ENCODE measurements around the gene ARHGAP45.
A peak's percentile ranks its signal among the peaks of the same experiment; 100 is the strongest.

DNA sequence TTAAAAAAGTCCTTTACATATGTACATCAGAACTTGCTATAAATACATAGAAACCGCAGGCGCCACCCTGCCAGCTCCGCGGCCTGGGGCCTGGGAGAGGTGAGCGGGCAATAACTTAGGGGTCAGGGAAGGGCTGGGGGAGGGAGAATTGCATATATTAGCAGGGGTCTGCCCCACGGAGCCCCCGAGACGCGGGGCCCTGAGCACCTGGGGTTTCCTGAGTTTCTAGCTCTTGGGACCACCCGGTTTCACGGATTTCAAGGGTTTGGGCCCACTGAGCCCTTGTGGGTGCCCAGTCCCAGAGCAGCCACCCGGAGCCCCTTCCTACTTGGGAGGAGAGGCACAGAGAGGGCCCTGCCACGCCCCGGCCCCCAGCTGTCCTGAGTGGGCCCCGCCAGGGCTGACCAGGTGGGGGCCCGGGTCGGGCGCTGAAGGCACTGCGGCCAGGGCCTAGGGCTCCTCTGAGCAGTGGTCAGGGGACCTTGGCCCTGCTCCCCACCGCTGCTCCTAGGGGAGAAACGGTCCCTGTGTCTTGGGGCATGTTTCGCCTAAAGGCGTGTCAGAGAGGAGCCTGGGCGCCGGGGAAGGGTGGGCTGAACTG lies 40.8 kb downstream of the ARHGAP45 start:
- TF ChIP-seq EZH2 (IDR thresholded peaks at IDR 0.05) (no peak), POLR2AphosphoS5 (IDR thresholded peaks at IDR 0.05; ENCODE audit: borderline replicate concordance, low read depth, low read length) (0 out of 2 replicates have a peak, but pooled peaks have one; percentile 29)
